ENCODE measurements around the gene MYDGF.

- no peak for TF ChIP-seq MAX (IDR thresholded peaks at IDR 0.05)
- TF ChIP-seq CTCF (IDR thresholded peaks at IDR 0.05; ENCODE audit: low read depth, low read length, missing input control) = no peak
- no peak for TF ChIP-seq TAF1 (conservative IDR thresholded peaks at IDR 0.05)
- no peak for TF ChIP-seq HNF4A (conservative IDR thresholded peaks at IDR 0.05)
- TF ChIP-seq FOXA2 (IDR thresholded peaks at IDR 0.05) = no peak
- TF ChIP-seq REST (IDR thresholded peaks at IDR 0.05) = no peak
- TF ChIP-seq ZBTB33 (IDR thresholded peaks at IDR 0.05) = no peak
- TF ChIP-seq EGR1 (IDR thresholded peaks at IDR 0.05; ENCODE audit: low read depth in 2 of 2) = no peak
- TF ChIP-seq GABPA (IDR thresholded peaks at IDR 0.05 in 1 of 2, conservative IDR thresholded peaks at IDR 0.05 in 1 of 2) = no peak
- TF ChIP-seq YY1 (IDR thresholded peaks at IDR 0.05) = no peak
- no peak for TF ChIP-seq ATF3 (IDR thresholded peaks at IDR 0.05)
- no peak for TF ChIP-seq SP1 (IDR thresholded peaks at IDR 0.05)
- no peak for TF ChIP-seq JUND (IDR thresholded peaks at IDR 0.05)
- no peak for TF ChIP-seq RAD21 (IDR thresholded peaks at IDR 0.05)
Observed at GRCh38 chr19:4686700-4687099, 16.6 kb upstream of the MYDGF start.

Data from liver (tissue), 3 donors.